Subcutaneous adipose tissue (tissue), 4 donors: Measurements from ENCODE around the gene AOC1. TPM values are rescaled to one million over a fixed set of nuclear protein-coding genes. Genes with fewer than 3 reads are reported as not detected.

Experiments
- total RNA-seq, 4 donors: library from RNA; depleted of rRNA; stranded (reverse); fragments of >200 nt; gene quantifications; one replicate each; pipeline ENCODE4 v1.1.0, GENCODE V29; 2016
- TF ChIP-seq, protein P1 (sequence below): fragments of 450-650 bp; IDR thresholded peaks from one replicate; pipeline ENCODE4 v1.5.1; 2016; ENCODE audit warnings: low read depth, mild to moderate bottlenecking, control low read depth, antibody characterized with exemption, moderate library complexity

The AOC1 gene
- total RNA-seq, 4 donors from 2014 or later, result 0.33 to 0.68 TPM; not detected in 2

DNA sequence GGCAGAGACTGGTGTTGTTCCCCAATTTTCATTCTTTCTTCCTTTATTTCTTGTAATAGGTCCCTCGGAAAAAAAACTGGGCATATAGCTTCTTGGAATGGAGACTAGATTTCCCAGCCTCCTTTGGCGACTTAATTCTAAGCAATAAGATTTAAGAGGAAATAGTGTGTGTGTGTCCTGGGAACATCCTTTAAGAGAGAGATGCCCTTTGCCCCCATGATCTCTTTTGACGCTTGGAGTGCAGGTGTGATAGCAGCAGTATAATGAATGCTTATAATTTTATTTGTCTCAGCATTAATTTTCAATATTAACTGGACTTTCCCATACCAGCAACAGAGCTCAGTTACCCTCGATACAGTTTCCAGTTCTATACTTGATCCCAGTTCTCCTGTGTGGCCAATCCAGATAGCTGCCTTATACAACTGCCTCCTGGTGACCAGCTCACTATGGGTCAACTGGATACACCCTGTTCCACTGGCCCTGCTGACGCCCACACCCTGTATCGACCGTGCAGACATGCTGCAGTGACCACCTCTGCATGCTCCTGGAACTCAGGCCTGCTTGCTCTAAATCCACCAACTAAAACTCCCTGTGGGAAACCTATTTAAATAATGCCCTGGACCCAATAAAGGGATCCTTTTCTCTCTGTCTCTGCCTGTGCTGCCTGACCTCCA lies 37.9 kb upstream of the AOC1 start:
- TF ChIP-seq, protein P1, sequence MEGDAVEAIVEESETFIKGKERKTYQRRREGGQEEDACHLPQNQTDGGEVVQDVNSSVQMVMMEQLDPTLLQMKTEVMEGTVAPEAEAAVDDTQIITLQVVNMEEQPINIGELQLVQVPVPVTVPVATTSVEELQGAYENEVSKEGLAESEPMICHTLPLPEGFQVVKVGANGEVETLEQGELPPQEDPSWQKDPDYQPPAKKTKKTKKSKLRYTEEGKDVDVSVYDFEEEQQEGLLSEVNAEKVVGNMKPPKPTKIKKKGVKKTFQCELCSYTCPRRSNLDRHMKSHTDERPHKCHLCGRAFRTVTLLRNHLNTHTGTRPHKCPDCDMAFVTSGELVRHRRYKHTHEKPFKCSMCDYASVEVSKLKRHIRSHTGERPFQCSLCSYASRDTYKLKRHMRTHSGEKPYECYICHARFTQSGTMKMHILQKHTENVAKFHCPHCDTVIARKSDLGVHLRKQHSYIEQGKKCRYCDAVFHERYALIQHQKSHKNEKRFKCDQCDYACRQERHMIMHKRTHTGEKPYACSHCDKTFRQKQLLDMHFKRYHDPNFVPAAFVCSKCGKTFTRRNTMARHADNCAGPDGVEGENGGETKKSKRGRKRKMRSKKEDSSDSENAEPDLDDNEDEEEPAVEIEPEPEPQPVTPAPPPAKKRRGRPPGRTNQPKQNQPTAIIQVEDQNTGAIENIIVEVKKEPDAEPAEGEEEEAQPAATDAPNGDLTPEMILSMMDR, result no peak

DNA sequence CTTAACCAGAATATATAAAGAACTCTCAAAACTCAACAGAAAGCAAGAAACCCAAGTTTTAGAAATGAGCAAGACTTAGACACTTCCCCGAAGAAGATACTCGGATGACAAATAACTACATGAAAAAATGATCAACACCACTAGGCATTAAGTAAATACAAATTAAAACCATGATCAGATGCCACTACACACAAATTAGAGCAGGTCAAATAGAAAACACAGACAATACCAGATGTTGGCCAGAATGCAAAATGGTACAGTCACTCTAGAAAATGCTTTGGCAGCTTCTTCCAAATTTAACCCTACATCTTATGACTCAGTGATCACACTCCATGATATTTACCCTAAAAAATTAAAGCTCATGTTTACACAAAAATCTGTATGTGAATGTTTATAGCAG lies 33.3 kb upstream of the AOC1 start:
- TF ChIP-seq, protein P1, result no peak

DNA sequence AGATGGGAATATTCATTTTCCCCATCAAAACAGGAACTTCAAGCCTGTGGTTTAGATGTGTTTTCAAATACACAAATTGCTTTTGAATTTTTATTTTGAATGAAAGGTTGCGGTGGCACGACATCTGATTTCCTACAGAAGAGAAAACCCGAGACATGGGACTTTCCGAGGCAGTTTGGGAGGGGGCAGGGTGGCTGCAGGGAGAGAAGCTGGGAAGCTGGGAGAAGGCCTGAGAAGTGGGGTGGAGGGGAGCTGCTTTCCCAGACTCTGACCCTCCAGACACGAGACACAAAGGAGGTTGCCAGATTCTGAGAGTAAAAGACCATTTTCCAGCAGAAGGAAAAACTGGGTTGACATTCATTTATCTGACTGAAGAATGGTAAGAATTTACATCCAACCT lies 32.2 kb upstream of the AOC1 start:
- TF ChIP-seq, protein P1, result no peak

DNA sequence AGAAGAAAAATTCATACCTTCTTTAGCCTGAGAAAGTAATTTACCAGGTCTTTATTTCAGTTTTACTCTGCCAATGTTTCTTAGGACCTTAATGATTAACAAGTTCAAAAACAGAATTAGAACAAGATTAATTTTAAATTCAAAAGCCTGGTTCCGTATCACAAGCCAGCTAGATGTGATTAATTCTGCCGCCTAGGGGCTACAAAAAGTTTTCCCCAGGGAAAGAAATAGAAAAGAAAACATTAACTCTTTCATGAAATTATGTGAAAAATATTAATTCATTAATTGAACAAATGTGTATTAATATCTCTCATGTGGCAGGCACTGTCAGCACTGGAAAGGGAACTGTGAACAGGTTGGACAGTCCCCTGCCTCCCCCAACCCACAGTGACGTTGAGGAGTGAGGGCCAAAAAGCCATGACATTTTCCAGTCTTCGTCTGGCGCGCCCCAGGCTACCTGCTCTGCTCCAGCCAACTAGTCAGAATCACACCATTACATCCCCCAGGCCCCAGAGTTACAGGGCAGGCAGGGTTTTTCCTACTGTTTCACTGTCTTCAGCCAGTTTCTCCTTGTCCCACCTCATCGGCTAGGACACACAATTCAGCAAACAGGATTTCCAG lies 31.6 kb upstream of the AOC1 start:
- TF ChIP-seq, protein P1, result no peak

DNA sequence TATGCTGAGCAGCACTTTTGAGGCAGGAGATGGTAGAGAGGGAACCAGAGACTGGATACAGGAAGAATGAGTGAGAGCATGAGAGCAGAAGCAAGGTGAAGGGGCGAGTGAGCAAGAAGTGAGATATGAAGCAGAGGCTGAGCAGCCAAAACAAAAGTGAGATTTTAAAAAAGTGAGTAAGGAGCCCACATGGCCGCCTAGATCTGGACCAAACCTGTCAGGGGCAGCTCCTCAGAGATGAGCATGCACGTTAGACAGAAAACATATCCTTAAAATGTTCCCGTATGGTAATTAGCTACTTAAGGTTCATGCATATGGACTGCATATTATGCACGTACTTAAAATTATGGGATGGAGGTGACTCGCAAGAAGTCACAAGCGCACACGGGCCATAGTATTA lies 29.3 kb upstream of the AOC1 start:
- TF ChIP-seq, protein P1, result no peak

DNA sequence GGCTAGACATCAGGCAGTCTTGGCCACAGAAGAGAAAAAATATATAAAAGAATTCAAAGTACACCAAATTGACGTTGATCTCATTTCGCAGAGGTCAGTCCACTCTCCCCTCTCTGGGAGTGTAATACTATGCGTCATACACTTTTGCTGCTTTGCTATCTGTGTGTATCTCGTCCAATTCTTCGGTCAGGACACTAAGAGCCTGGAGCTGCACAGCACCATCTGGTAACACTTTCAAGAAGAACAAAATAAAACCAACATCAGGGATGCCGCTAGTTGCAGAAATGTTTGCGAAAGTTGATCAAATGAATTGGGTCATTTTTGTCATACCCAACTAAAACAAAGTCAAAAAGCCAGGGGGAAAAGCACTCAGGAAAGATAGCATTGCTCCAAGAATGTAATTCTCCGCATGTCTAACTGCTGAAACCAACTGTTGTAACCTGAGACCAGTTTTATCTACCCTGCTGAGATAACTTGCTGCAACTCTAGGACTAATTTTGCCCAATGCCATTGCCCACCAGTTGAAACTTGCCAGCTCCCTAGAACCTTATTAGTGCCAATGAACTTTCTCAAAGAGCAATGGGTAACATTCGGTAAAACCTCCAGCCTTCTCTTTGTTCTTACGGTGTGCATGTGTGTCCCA lies 28.7 kb upstream of the AOC1 start:
- TF ChIP-seq, protein P1, result no peak

DNA sequence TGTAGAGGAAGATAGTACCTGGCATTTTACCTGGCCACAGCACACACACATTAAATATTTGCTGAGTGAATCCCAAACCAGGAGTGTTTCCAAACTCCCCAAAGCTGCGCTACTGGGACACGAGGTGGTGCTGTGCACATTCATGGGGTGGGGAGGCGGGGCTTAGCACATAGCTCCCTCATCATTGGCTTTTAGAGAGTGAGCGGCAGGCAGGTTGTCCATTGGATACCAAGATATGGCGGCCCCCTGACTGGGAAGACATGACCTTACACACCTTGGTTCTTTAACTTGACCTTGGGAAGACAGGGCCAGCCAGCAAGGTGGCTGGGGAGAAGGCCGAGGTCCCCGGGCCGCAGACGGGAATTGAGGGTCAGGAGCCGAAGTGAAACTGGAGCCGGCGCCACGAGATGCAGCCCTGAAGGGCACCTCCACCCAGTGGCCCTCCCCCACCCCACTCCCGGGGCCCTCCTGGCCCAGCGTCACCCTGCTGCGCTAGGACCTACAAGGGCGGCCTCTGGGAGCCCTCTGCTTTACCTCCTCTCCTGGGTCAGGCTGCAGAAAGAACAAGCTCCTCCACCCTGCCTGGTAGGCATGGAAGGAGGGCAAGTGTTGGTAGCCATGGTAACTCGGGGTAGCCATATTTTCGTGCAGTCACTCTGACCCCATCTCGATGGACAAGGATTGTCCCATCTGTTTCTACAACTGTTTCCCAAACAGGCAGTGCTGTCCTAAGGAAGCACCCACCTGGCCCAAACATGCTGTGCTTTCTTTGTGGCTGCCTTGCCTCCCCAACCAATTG lies 27.7 kb upstream of the AOC1 start:
- TF ChIP-seq, protein P1, result no peak
